B cell (primary cell): ENCODE data around the gene RAMP2. TPM values are rescaled to one million over a fixed set of nuclear protein-coding genes. Genes with fewer than 3 reads are reported as not detected.

Experiments
- ATAC-seq: fragments of 200-7000 bp; cut with Tn5 transposase; one replicate; pipeline ENCODE4 v1.10.0; 2021; ENCODE audit warnings: low read depth, mild to moderate bottlenecking, moderate number of reproducible peaks, moderate library complexity
- CTCF ChIA-PET: fragments of 350-600 bp; sonication (Branson Sonifier 250); formaldehyde crosslinking; loops from one replicate; lab custom pipeline; 2021; ENCODE audit warnings: antibody characterized with exemption, inconsistent platforms; lab: Charles Lee
- POLR2A ChIA-PET: fragments of 350-600 bp; sonication (Branson Sonifier 250); formaldehyde crosslinking; loops from one replicate; lab custom pipeline; 2021; ENCODE audit warnings: antibody characterized with exemption; lab: Charles Lee
- DNase-seq: peaks from one replicate; pipeline ENCODE4 v3.0.0; 2013
- H2AFZ ChIP-seq: 2 replicates; pipeline ENCODE4 v1.6.1; 2012; ENCODE audit warnings: mild to moderate bottlenecking, low read depth, low read length; ENCODE audit not compliant: insufficient read depth, poor library complexity, severe bottlenecking
- H3K27ac ChIP-seq, 2 donors: 1 replicate in 1 of 2; 2 replicates in 1 of 2; pipeline ENCODE4 v1.5.1; 2012 to 2013; ENCODE audit warnings: low read length in 2 of 2, mild to moderate bottlenecking in 2 of 2, moderate library complexity in 1 of 2
- H3K27me3 ChIP-seq, 4 experiments: fragments of 200-600 bp in 1 of 4; sonication (generic) in 1 of 4; replicated peaks in 1 of 4; 1 replicate in 2 of 4; 2 replicates in 2 of 4; pipeline versions ENCODE4 v1.6.1 to v1.7.0; 2013 to 2016; ENCODE audit warnings: low read length in 3 of 4, mild to moderate bottlenecking in 2 of 4, mixed read lengths in 1 of 4, moderate library complexity in 1 of 4; ENCODE audit not compliant: insufficient read depth in 4 of 4, control insufficient read depth in 3 of 4; ENCODE audit errors: control extremely low read depth in 1 of 4
- H3K36me3 ChIP-seq, 2 experiments: replicated peaks in 1 of 2; 1 replicate in 1 of 2; 2 replicates in 1 of 2; pipeline versions ENCODE4 v1.6.1 to v1.7.1; 2013; ENCODE audit warnings: low read length in 1 of 2; ENCODE audit not compliant: insufficient read depth in 2 of 2, control insufficient read depth in 1 of 2; ENCODE audit errors: control extremely low read depth in 1 of 2, extremely low read depth in 1 of 2
- H3K4me1 ChIP-seq, 2 donors: fragments of 200-600 bp in 1 of 2; sonication (generic) in 1 of 2; 1 replicate in 1 of 2; 2 replicates in 1 of 2; pipeline versions ENCODE4 v1.5.1 to v1.6.1; 2013 to 2017; ENCODE audit warnings: low read length in 2 of 2; ENCODE audit not compliant: control insufficient read depth in 2 of 2, insufficient read depth in 2 of 2
- H3K4me2 ChIP-seq: replicated peaks from 2 replicates; pipeline ENCODE3; 2012; ENCODE audit warnings: mild to moderate bottlenecking, low read depth, low read length; ENCODE audit not compliant: poor library complexity, severe bottlenecking
- H3K4me3 ChIP-seq, 5 experiments: fragments of 200-600 bp in 1 of 5; sonication (generic) in 1 of 5; 1 replicate in 3 of 5; 2 replicates in 2 of 5; pipeline versions ENCODE4 v1.5.1 to v1.7.0; 2011 to 2016; ENCODE audit warnings: low read length in 4 of 5, mild to moderate bottlenecking in 4 of 5, low read depth in 2 of 5, control low read depth in 1 of 5, moderate library complexity in 1 of 5; ENCODE audit not compliant: insufficient read depth in 1 of 5; ENCODE audit errors: control extremely low read depth in 1 of 5, extremely low read depth in 1 of 5
- H3K79me2 ChIP-seq: fragments of 200-600 bp; sonication (generic); one replicate; pipeline ENCODE4 v1.6.0; 2016; ENCODE audit warnings: low read length; ENCODE audit not compliant: control insufficient read depth, insufficient read depth
- H3K9ac ChIP-seq: fragments of 200-600 bp; sonication (generic); 2 replicates; pipeline ENCODE4 v1.6.1; 2017; ENCODE audit warnings: mild to moderate bottlenecking, low read length, moderate library complexity
- H3K9me3 ChIP-seq, 3 donors: one replicate each; pipeline versions ENCODE4 v1.6.1 to v1.7.1; 2013; ENCODE audit warnings: low read length in 2 of 3; ENCODE audit not compliant: control insufficient read depth in 2 of 3, insufficient read depth in 1 of 3; ENCODE audit errors: control extremely low read depth in 1 of 3
- H4K20me1 ChIP-seq: 2 replicates; pipeline ENCODE4 v1.6.0; 2012; ENCODE audit warnings: mild to moderate bottlenecking, low read length; ENCODE audit not compliant: insufficient read depth, control insufficient read depth, poor library complexity, severe bottlenecking
- H3K27ac Mint-ChIP-seq: one replicate; pipeline ENCODE4 v1.8.0; 2021; ENCODE audit warnings: mixed read lengths
- H3K27me3 Mint-ChIP-seq: one replicate; pipeline ENCODE4 v1.8.0; 2021; ENCODE audit warnings: mixed read lengths
- H3K4me1 Mint-ChIP-seq: one replicate; pipeline ENCODE4 v1.8.0; 2021; ENCODE audit warnings: mixed read lengths
- H3K4me3 Mint-ChIP-seq: one replicate; pipeline ENCODE4 v1.8.0; 2021; ENCODE audit warnings: mixed read lengths
- H3K9me3 Mint-ChIP-seq: one replicate; pipeline ENCODE4 v1.8.0; 2022; ENCODE audit warnings: mixed read lengths; ENCODE audit not compliant: insufficient read depth
- EZH2 ChIP-seq: IDR thresholded peaks from 2 replicates; pipeline ENCODE4 v1.6.1; 2012; ENCODE audit warnings: borderline replicate concordance, low read depth, mild to moderate bottlenecking, moderate library complexity, low read length; ENCODE audit not compliant: insufficient read depth, poor library complexity, severe bottlenecking
- WGBS: methylation state at CpG from one replicate; pipeline ENCODE4 v1.1.5; 2013; ENCODE audit warnings: missing lambda C conversion rate; ENCODE audit not compliant: insufficient coverage; 5-methylcytosine and 5-hydroxymethylcytosine counted together
- intact Hi-C: fragments of 100-400 bp; cut with micrococcal nuclease; formaldehyde crosslinking; loops from one replicate; pipeline ENCODE4 v1.10.0; 2022
- polyA plus RNA-seq: library from polyadenylated mRNA; depleted of rRNA; stranded (reverse); fragments of >200 nt; gene quantifications from 2 replicates; pipeline ENCODE4 v1.2.3, GENCODE V29; 2012
- total RNA-seq, 2 donors: library from RNA; stranded (reverse); fragments of 120-200 nt in 1 of 2; gene quantifications; 1 replicate in 1 of 2; 2 replicates in 1 of 2; pipeline versions ENCODE4 v1.2.3 to v1.2.4, GENCODE V29; 2013 to 2022
- TF ChIP-seq, protein P1 (sequence below): fragments of 200-600 bp; IDR thresholded peaks from one replicate; pipeline ENCODE4 v1.8.0; 2022; ENCODE audit warnings: antibody characterized with exemption, mild to moderate bottlenecking

The RAMP2 gene
- total and polyA plus RNA-seq, 2 donors (not counting 1 experiment from before 2014, with no cell fraction given), result not detected

DNA sequence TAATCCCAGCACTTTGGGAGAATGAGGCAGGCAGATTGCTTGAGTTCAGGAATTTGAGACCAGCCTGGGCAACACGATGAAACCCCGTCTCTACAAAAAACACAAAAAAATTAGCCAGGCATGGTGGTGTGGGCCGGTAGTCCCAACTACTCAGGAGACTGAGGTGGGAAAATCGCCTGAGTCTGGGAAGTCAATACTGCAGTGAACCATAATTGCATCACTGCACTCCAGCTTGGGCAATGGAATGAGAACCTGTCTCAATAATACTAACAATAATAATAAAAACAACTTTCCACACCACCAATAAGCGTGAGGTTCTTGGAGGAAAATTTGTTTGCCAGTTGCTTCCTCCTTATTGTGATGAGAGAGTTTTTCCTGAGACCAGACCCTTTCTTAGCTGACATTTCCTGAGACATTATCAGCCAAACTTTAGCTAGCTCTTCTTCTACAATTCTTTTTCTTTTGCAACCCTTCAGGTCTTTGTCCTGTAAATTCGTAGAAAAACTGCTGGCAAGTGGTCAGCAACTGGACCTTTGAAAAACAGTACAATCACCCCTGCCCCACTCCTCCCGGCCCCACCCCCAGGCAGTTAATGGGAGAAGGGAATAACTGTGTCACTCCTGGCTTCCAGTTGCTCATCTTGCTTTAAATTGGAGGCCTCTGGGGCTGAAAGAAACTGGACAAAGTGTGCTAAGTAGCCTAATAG lies 12.7 kb upstream of the RAMP2 start:
- Histone ChIP-seq H3K79me2 (peaks cover 19% of the 10 kb centered on the region), H3K9ac (no peak overlapping the region), H3K27ac (no peak overlapping the region), H2AFZ (no peak overlapping the region), H3K27me3 (peaks cover 0 to 19% (median 3%) of the 10 kb centered on the region in 4 experiments), H3K4me2 (no peak overlapping the region), H3K4me1 (peaks cover 15 to 18% of the 10 kb centered on the region in 2 donors), H3K36me3 (no peaks in the 10 kb centered on the region), H3K9me3 (no peaks in the 10 kb centered on the region), H3K4me3 (no peak overlapping the region), H4K20me1 (peaks cover 4% of the 10 kb centered on the region)
- peaks cover 17% of the 10 kb centered on the region for H3K4me1 Mint-ChIP-seq
- ATAC-seq (no peak), DNase-seq (no peak)
- intact Hi-C loops, result loop anchor here (10.0 kb wide), 1 partner anchor 736 kb away; the partner anchor contains the start of gene DHX8
- POLR2A ChIA-PET, result no interaction called here
- no peak for TF ChIP-seq EZH2
- TF ChIP-seq, protein P1, sequence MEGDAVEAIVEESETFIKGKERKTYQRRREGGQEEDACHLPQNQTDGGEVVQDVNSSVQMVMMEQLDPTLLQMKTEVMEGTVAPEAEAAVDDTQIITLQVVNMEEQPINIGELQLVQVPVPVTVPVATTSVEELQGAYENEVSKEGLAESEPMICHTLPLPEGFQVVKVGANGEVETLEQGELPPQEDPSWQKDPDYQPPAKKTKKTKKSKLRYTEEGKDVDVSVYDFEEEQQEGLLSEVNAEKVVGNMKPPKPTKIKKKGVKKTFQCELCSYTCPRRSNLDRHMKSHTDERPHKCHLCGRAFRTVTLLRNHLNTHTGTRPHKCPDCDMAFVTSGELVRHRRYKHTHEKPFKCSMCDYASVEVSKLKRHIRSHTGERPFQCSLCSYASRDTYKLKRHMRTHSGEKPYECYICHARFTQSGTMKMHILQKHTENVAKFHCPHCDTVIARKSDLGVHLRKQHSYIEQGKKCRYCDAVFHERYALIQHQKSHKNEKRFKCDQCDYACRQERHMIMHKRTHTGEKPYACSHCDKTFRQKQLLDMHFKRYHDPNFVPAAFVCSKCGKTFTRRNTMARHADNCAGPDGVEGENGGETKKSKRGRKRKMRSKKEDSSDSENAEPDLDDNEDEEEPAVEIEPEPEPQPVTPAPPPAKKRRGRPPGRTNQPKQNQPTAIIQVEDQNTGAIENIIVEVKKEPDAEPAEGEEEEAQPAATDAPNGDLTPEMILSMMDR, result no peak
- 81% methylated on average over 4 of the region's 7 CpGs for WGBS
- H3K9me3 Mint-ChIP-seq, result no peaks in the 10 kb centered on the region
- peaks cover 27% of the 10 kb centered on the region for H3K27me3 Mint-ChIP-seq
- no peak overlapping the region for H3K27ac Mint-ChIP-seq
- CTCF ChIA-PET, result interaction anchor here (1.4 to 1.5 kb wide), 2 partner anchors 13 to 15 kb away, joined by 3 to 4 read pairs; partner anchors contain the start of gene RAMP2
- H3K4me3 Mint-ChIP-seq, result no peak overlapping the region
